Naive thymus-derived CD4-positive, alpha-beta T cell (primary cell): ENCODE data around the gene MBP. TPM values are rescaled to one million over a fixed set of nuclear protein-coding genes. Genes with fewer than 3 reads are reported as not detected.
A peak's percentile ranks its signal among the peaks of the same experiment; 100 is the strongest.

Source experiments
- ATAC-seq: fragments of 150-1000 bp; cut with Tn5 transposase; 2 replicates; pipeline ENCODE4 v1.10.0; 2021; ENCODE audit warnings: mild to moderate bottlenecking, moderate library complexity
- CTCF ChIA-PET: fragments of 350-600 bp; sonication (Branson Sonifier 250); formaldehyde crosslinking; loops from one replicate; lab custom pipeline; 2021; ENCODE audit warnings: antibody characterized with exemption; lab: Charles Lee
- POLR2A ChIA-PET: fragments of 350-600 bp; sonication (Branson Sonifier 250); formaldehyde crosslinking; loops from one replicate; lab custom pipeline; 2021; ENCODE audit warnings: antibody characterized with exemption, inconsistent platforms; lab: Charles Lee
- DNase-seq, 9 donors: peaks; one replicate each; pipeline versions ENCODE4 v3.0.0 to v3.0.0-alpha.2; 2020 to 2022; ENCODE audit warnings: mixed read lengths in 1 of 9
- H3K27ac ChIP-seq: one replicate; pipeline ENCODE4 v1.7.0; 2013; ENCODE audit warnings: mild to moderate bottlenecking, low read depth, low read length, moderate library complexity
- H3K27me3 ChIP-seq, 2 donors: one replicate each; pipeline ENCODE4 v1.7.0; 2013; ENCODE audit warnings: low read length in 2 of 2, mild to moderate bottlenecking in 2 of 2, moderate library complexity in 2 of 2; ENCODE audit not compliant: control insufficient read depth in 2 of 2, insufficient read depth in 2 of 2
- H3K36me3 ChIP-seq, 3 experiments: 1 replicate in 2 of 3; 2 replicates in 1 of 3; pipeline ENCODE4 v1.7.0; 2013; ENCODE audit warnings: low read length in 3 of 3, mild to moderate bottlenecking in 3 of 3, moderate library complexity in 1 of 3; ENCODE audit not compliant: insufficient read depth in 3 of 3, control insufficient read depth in 2 of 3
- H3K4me1 ChIP-seq, 2 donors: one replicate each; pipeline ENCODE4 v1.7.0; 2013; ENCODE audit warnings: low read length in 2 of 2, mild to moderate bottlenecking in 2 of 2, moderate library complexity in 1 of 2; ENCODE audit not compliant: control insufficient read depth in 2 of 2, insufficient read depth in 2 of 2
- H3K4me3 ChIP-seq: 2 replicates; pipeline ENCODE4 v1.7.0; 2013; ENCODE audit warnings: mild to moderate bottlenecking, low read length
- H3K9me3 ChIP-seq, 3 experiments: 1 replicate in 2 of 3; 2 replicates in 1 of 3; pipeline ENCODE4 v1.7.0; 2013; ENCODE audit warnings: low read length in 3 of 3; ENCODE audit not compliant: control insufficient read depth in 2 of 3
- H3K27ac Mint-ChIP-seq, 9 donors: one replicate each; pipeline ENCODE4 v1.8.0; 2020 to 2022; ENCODE audit warnings: mixed read lengths in 9 of 9, mild to moderate bottlenecking in 8 of 9, moderate library complexity in 5 of 9, inconsistent platforms in 2 of 9
- H3K27me3 Mint-ChIP-seq, 5 donors: one replicate each; pipeline ENCODE4 v1.8.0; 2021 to 2022; ENCODE audit warnings: mixed read lengths in 5 of 5, mild to moderate bottlenecking in 1 of 5
- H3K36me3 Mint-ChIP-seq, 5 donors: one replicate each; pipeline ENCODE4 v1.8.0; 2020 to 2022; ENCODE audit warnings: mixed read lengths in 5 of 5, mild to moderate bottlenecking in 3 of 5, inconsistent platforms in 1 of 5
- H3K4me1 Mint-ChIP-seq, 7 donors: one replicate each; pipeline ENCODE4 v1.8.0; 2020 to 2022; ENCODE audit warnings: mixed read lengths in 7 of 7, mild to moderate bottlenecking in 3 of 7, inconsistent platforms in 1 of 7
- H3K4me3 Mint-ChIP-seq, 10 donors: one replicate each; pipeline ENCODE4 v1.8.0; 2020 to 2022; ENCODE audit warnings: mild to moderate bottlenecking in 10 of 10, mixed read lengths in 10 of 10, moderate library complexity in 6 of 10, inconsistent platforms in 2 of 10
- H3K9me3 Mint-ChIP-seq, 11 donors: one replicate each; pipeline ENCODE4 v1.8.0; 2020 to 2022; ENCODE audit warnings: mixed read lengths in 11 of 11, mild to moderate bottlenecking in 4 of 11, inconsistent platforms in 1 of 11, moderate library complexity in 1 of 11
- intact Hi-C, 2 donors: fragments of 100-400 bp; cut with micrococcal nuclease; formaldehyde crosslinking; loops; one replicate each; pipeline ENCODE4 v1.15.1; 2023
- polyA plus RNA-seq, 2 donors: library from polyadenylated mRNA; unstranded; fragments of 300-500 nt; fragmentation: Illumina TruSeq; gene quantifications; one replicate each; pipeline ENCODE4 v1.2.3, GENCODE V29; 2021
- total RNA-seq, 6 experiments: library from RNA in 5 of 6; stranded (reverse) in 5 of 6; gene quantifications; 1 replicate in 5 of 6; 2 replicates in 1 of 6; pipeline ENCODE4 v1.2.3 and lab custom pipeline; 2021 to 2026

Gene MBP
- total and polyA plus RNA-seq, 7 experiments from 2014 or later = 88.3 to 152 (median 107) TPM

GRCh38 chr18:77100751-77101355 lies 31.7 kb downstream of the MBP start:
- Histone ChIP-seq H3K4me3 (peak overlapping the region; percentile 45), H3K4me1 (peaks cover 88% of the 10 kb centered on the region in 2 donors), H3K27me3 (no peaks in the 10 kb centered on the region), H3K27ac (peak overlapping the region; percentile 73), H3K9me3 (no peaks in the 10 kb centered on the region), H3K36me3 (peaks cover 0 to 9% (median 0%) of the 10 kb centered on the region in 3 experiments)
- Mint-ChIP-seq H3K4me3 (peak overlapping the region; percentile 65 to 92 (median 82)), H3K27me3 (no peaks in the 10 kb centered on the region), H3K4me1 (peaks cover 66 to 99% (median 92%) of the 10 kb centered on the region in 7 donors), H3K36me3 (peaks cover 11 to 59% (median 19%) of the 10 kb centered on the region in 5 donors), H3K9me3 (peaks cover 0 to 6% (median 0%) of the 10 kb centered on the region in 11 donors), H3K27ac (peak overlapping the region; percentile 94 to 99 (median 98))
- ATAC-seq = no peak
- intact Hi-C loops = loop anchor here (2.0 to 10.0 kb wide), 4 partner anchors 14 to 609 kb away; no protein-coding TSS in a partner anchor
- DNase-seq = no peak
- POLR2A ChIA-PET = interaction anchor here (1.1 to 5.6 kb wide), 5 partner anchors 23 to 109 kb away, joined by 4 to 35 read pairs (median 5); partner anchors contain the start of gene MBP
- CTCF ChIA-PET = interaction anchor here (0.7 to 1.7 kb wide), 3 partner anchors 13 to 112 kb away, joined by 3 to 4 read pairs (median 3); no protein-coding TSS in a partner anchor

GRCh38 chr18:77099485-77100370 lies 32.9 kb downstream of the MBP start:
- Histone ChIP-seq H3K36me3 (peaks cover 0 to 20% (median 0%) of the 10 kb centered on the region in 3 experiments), H3K27ac (peak overlapping the region; percentile 73), H3K9me3 (no peaks in the 10 kb centered on the region), H3K4me1 (peaks cover 88% of the 10 kb centered on the region in 2 donors), H3K4me3 (peak overlapping the region; percentile 7), H3K27me3 (no peaks in the 10 kb centered on the region)
- H3K9me3 Mint-ChIP-seq = no peaks in the 10 kb centered on the region
- DNase-seq = peak in 2 of 9 donors; percentile 28 to 35
- ChIA-PET POLR2A (interaction anchor here (0.7 to 5.6 kb wide), 5 partner anchors 31 to 45 kb away, joined by 3 to 35 read pairs (median 3); partner anchors contain the start of gene MBP), CTCF (no interaction called here)
- H3K27ac Mint-ChIP-seq = peak overlapping the region; percentile 94 to 99 (median 98)
- H3K36me3 Mint-ChIP-seq = peaks cover 10 to 58% (median 15%) of the 10 kb centered on the region in 5 donors
- no peak for ATAC-seq
- H3K27me3 Mint-ChIP-seq = no peaks in the 10 kb centered on the region
- H3K4me3 Mint-ChIP-seq = peak overlapping the region; percentile 75 to 92 (median 80)
- intact Hi-C loops = loop anchor here (2.0 to 10.0 kb wide), 5 partner anchors 13 to 607 kb away; partner anchors contain the start of gene MBP (in 1 of the 2)
- H3K4me1 Mint-ChIP-seq = peaks cover 66 to 99% (median 93%) of the 10 kb centered on the region in 7 donors

GRCh38 chr18:77098538-77099174 lies 33.9 kb downstream of the MBP start:
- no peak for ATAC-seq
- H3K9me3 Mint-ChIP-seq = no peaks in the 10 kb centered on the region
- intact Hi-C loops = loop anchor here in 1 of 2 donors (5.0 kb wide), 1 partner anchor 34 kb away; the partner anchor contains the start of gene MBP
- POLR2A ChIA-PET = interaction anchor here (0.7 to 5.6 kb wide), 4 partner anchors 30 to 42 kb away, joined by 3 to 35 read pairs (median 4); partner anchors contain the start of gene MBP
- H3K4me1 ChIP-seq = peaks cover 80 to 81% of the 10 kb centered on the region in 2 donors
- H3K27me3 ChIP-seq = no peaks in the 10 kb centered on the region
- peaks cover 0 to 20% (median 0%) of the 10 kb centered on the region in 3 experiments for H3K36me3 ChIP-seq
- H3K36me3 Mint-ChIP-seq = peaks cover 4 to 49% (median 12%) of the 10 kb centered on the region in 5 donors
- no peak overlapping the region for H3K4me3 ChIP-seq
- H3K9me3 ChIP-seq = no peaks in the 10 kb centered on the region
- no peaks in the 10 kb centered on the region for H3K27me3 Mint-ChIP-seq
- DNase-seq = no peak
- CTCF ChIA-PET = interaction anchor here (0.6 to 1.4 kb wide), 3 partner anchors 23 to 113 kb away, joined by 3 to 6 read pairs (median 3); no protein-coding TSS in a partner anchor
- H3K27ac Mint-ChIP-seq = peak overlapping the region; percentile 83 to 99 (median 97)
- no peak overlapping the region for H3K27ac ChIP-seq
- peak overlapping the region in 9 of 10 donors; percentile 75 to 92 (median 80) for H3K4me3 Mint-ChIP-seq
- peaks cover 66 to 96% (median 89%) of the 10 kb centered on the region in 7 donors for H3K4me1 Mint-ChIP-seq

GRCh38 chr18:77098029-77098428 lies 34.6 kb downstream of the MBP start:
- Mint-ChIP-seq H3K36me3 (peaks cover 4 to 46% (median 12%) of the 10 kb centered on the region in 5 donors), H3K4me3 (peak overlapping the region in 5 of 10 donors; percentile 25 to 92 (median 48)), H3K4me1 (peaks cover 69 to 95% (median 87%) of the 10 kb centered on the region in 7 donors), H3K27ac (peak overlapping the region in 8 of 9 donors; percentile 44 to 98 (median 82)), H3K27me3 (no peaks in the 10 kb centered on the region), H3K9me3 (no peaks in the 10 kb centered on the region)
- DNase-seq (no peak), ATAC-seq (peak; percentile 31)
- Histone ChIP-seq H3K4me3 (no peak overlapping the region), H3K27me3 (no peaks in the 10 kb centered on the region), H3K36me3 (peaks cover 0 to 21% (median 0%) of the 10 kb centered on the region in 3 experiments), H3K27ac (no peak overlapping the region), H3K9me3 (no peaks in the 10 kb centered on the region), H3K4me1 (peaks cover 74 to 79% of the 10 kb centered on the region in 2 donors)
- intact Hi-C loops = loop anchor here in 1 of 2 donors (5.0 kb wide), 1 partner anchor 34 kb away; the partner anchor contains the start of gene MBP
- CTCF ChIA-PET = interaction anchor here (0.6 to 1.4 kb wide), 3 partner anchors 23 to 113 kb away, joined by 3 to 6 read pairs (median 3); no protein-coding TSS in a partner anchor
- POLR2A ChIA-PET = interaction anchor here (0.7 to 5.6 kb wide), 5 partner anchors 9 to 43 kb away, joined by 3 to 35 read pairs (median 5); partner anchors contain the start of gene MBP

- Mint-ChIP-seq H3K4me3 (peak overlapping the region in 2 of 10 donors; percentile 51 to 81), H3K4me1 (peaks cover 72 to 95% (median 89%) of the 10 kb centered on the region in 7 donors), H3K27ac (peak overlapping the region; percentile 32 to 98 (median 82)), H3K27me3 (no peaks in the 10 kb centered on the region), H3K9me3 (no peaks in the 10 kb centered on the region), H3K36me3 (peaks cover 4 to 46% (median 12%) of the 10 kb centered on the region in 5 donors)
- no peak overlapping the region for H3K4me3 ChIP-seq
- no peak overlapping the region for H3K27ac ChIP-seq
- H3K27me3 ChIP-seq = no peaks in the 10 kb centered on the region
- DNase-seq = no peak
- ChIA-PET POLR2A (interaction anchor here (0.7 to 5.6 kb wide), 5 partner anchors 10 to 44 kb away, joined by 3 to 35 read pairs (median 5); partner anchors contain the start of gene MBP), CTCF (interaction anchor here (1.4 kb wide), 1 partner anchor 97 kb away, joined by 6 read pairs; no protein-coding TSS in a partner anchor)
- H3K9me3 ChIP-seq = no peaks in the 10 kb centered on the region
- no peak for ATAC-seq
- H3K36me3 ChIP-seq = peaks cover 0 to 24% (median 0%) of the 10 kb centered on the region in 3 experiments
- intact Hi-C loops = loop anchor here in 1 of 2 donors (5.0 kb wide), 1 partner anchor 35 kb away; the partner anchor contains the start of gene MBP
- H3K4me1 ChIP-seq = peaks cover 67 to 71% of the 10 kb centered on the region in 2 donors
Observed at GRCh38 chr18:77096936-77097886, 35.4 kb downstream of the MBP start.
